ENCODE data around the gene BTBD9.

DNA sequence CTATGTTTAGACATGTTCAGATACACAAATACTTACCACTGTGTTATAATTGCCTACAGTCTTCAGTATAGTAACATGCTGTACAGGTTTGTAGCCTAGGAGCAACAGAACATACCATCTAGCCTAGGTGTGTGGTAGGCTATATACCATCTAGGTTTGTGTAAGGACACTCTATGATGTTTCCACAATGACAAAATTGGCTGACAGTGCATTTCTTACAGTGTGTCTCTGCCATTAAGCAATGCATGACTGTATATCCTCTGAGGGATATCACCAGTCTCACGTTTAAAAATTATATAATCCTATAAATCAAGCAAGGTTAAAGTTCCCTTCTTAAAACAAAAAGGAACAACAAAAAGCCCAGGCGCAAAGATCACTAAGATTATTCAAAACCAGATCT, 352.2 kb downstream of the BTBD9 start:
- TF ChIP-seq, protein P1, sequence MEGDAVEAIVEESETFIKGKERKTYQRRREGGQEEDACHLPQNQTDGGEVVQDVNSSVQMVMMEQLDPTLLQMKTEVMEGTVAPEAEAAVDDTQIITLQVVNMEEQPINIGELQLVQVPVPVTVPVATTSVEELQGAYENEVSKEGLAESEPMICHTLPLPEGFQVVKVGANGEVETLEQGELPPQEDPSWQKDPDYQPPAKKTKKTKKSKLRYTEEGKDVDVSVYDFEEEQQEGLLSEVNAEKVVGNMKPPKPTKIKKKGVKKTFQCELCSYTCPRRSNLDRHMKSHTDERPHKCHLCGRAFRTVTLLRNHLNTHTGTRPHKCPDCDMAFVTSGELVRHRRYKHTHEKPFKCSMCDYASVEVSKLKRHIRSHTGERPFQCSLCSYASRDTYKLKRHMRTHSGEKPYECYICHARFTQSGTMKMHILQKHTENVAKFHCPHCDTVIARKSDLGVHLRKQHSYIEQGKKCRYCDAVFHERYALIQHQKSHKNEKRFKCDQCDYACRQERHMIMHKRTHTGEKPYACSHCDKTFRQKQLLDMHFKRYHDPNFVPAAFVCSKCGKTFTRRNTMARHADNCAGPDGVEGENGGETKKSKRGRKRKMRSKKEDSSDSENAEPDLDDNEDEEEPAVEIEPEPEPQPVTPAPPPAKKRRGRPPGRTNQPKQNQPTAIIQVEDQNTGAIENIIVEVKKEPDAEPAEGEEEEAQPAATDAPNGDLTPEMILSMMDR (optimal IDR thresholded peaks at IDR 0.05 in 1 of 3, IDR thresholded peaks at IDR 0.05 in 1 of 3, conservative IDR thresholded peaks at IDR 0.05 in 1 of 3; ENCODE audit: extremely low read depth in 1 of 3, insufficient read depth in 2 of 3, low read length in 3 of 3), result no peak
- TF ChIP-seq EZH2 (IDR thresholded peaks at IDR 0.05; ENCODE audit: low read length), result no peak
